ENCODE results near the gene MALRD1.

DNA sequence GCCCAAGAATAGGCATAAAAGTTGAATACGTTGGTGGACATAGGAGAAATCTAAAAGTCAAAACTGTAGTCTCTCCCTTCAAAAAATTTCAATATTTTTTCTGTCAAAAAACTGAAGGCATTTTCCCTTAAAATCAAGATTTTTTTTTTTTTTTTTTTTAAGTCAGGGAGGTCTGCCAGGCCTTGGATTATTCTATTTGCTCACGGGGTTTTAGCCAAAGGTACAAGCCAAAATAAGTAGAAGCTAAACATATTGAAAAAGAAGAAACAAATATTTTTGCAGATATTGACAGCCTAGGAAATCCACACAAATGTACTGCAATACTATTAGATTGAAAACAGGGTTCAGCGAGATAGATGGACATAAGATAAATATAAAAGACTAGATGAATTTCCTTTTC is 577.6 kb downstream of the MALRD1 start:
- no peak for TF ChIP-seq POLR2AphosphoS5 (IDR thresholded peaks at IDR 0.05; ENCODE audit: low read depth, low read length)
- TF ChIP-seq KDM1A (IDR thresholded peaks at IDR 0.05; ENCODE audit: borderline replicate concordance, low read length): no peak
- TF ChIP-seq, protein P1, sequence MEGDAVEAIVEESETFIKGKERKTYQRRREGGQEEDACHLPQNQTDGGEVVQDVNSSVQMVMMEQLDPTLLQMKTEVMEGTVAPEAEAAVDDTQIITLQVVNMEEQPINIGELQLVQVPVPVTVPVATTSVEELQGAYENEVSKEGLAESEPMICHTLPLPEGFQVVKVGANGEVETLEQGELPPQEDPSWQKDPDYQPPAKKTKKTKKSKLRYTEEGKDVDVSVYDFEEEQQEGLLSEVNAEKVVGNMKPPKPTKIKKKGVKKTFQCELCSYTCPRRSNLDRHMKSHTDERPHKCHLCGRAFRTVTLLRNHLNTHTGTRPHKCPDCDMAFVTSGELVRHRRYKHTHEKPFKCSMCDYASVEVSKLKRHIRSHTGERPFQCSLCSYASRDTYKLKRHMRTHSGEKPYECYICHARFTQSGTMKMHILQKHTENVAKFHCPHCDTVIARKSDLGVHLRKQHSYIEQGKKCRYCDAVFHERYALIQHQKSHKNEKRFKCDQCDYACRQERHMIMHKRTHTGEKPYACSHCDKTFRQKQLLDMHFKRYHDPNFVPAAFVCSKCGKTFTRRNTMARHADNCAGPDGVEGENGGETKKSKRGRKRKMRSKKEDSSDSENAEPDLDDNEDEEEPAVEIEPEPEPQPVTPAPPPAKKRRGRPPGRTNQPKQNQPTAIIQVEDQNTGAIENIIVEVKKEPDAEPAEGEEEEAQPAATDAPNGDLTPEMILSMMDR (IDR thresholded peaks at IDR 0.05; ENCODE audit: control extremely low read depth in 1 of 3, insufficient read depth in 1 of 3, low read depth in 1 of 3, low read length in 3 of 3): no peak
